Loucy (cell line): ENCODE data around the gene TUT4.

ENCODE experiments used
- CTCF ChIP-seq: fragments of 200-600 bp; sonication (generic); conservative IDR thresholded peaks from 2 replicates; pipeline ENCODE4 v1.5.1; 2014; ENCODE audit warnings: mild to moderate bottlenecking, antibody characterized with exemption, low read length
- EZH2phosphoT487 ChIP-seq: fragments of 200-600 bp; IDR thresholded peaks from 2 replicates; pipeline ENCODE4 v1.6.1; 2018; ENCODE audit warnings: antibody characterized with exemption, mild to moderate bottlenecking, moderate library complexity, borderline replicate concordance

GRCh38 chr1:52504720-52505119 is 48.2 kb downstream of the TUT4 start:
- TF ChIP-seq CTCF (no peak), EZH2phosphoT487 (no peak)
